HG03378 (cell line): ENCODE results near the gene SLC25A44.

Experiments
- ATAC-seq: cut with Tn5 transposase; IDR thresholded peaks from one replicate; pipeline ENCODE4 v1.9.1; 2021; ENCODE audit warnings: mild to moderate bottlenecking, moderate library complexity; ENCODE audit not compliant: unreplicated experiment

SLC25A44 gene

GRCh38 chr1:156233426-156234127 lies 39.7 kb downstream of the SLC25A44 start:
- no peak for ATAC-seq

- no peak for ATAC-seq
Measured at GRCh38 chr1:156236164-156236563, 42.3 kb downstream of the SLC25A44 start.

- no peak for ATAC-seq
Measured at GRCh38 chr1:156238248-156238647, 44.3 kb downstream of the SLC25A44 start.

- ATAC-seq: no peak
Measured at GRCh38 chr1:156241311-156241811, 47.5 kb downstream of the SLC25A44 start.

- ATAC-seq: no peak
Measured at GRCh38 chr1:156241926-156242325, 48.0 kb downstream of the SLC25A44 start, which contains the start of gene BGLAP. Gene BGLAP, plus strand, starts transcription at chr1:156242184. Its CDS starts 48 bp downstream, at chr1:156242232.

- ATAC-seq: no peak
Measured at GRCh38 chr1:156242738-156243137, 48.8 kb downstream of the SLC25A44 start.

GRCh38 chr1:156244126-156244525 lies 50.2 kb downstream of the SLC25A44 start:
- no peak for ATAC-seq

- no peak for ATAC-seq
Measured at GRCh38 chr1:156244712-156245111, 50.8 kb downstream of the SLC25A44 start.

- no peak for ATAC-seq
Measured at GRCh38 chr1:156245451-156246232, 51.7 kb downstream of the SLC25A44 start.

- no peak for ATAC-seq
Measured at GRCh38 chr1:156246241-156246780, 52.4 kb downstream of the SLC25A44 start.

- ATAC-seq: no peak
Measured at GRCh38 chr1:156246781-156247459, 53.0 kb downstream of the SLC25A44 start.

GRCh38 chr1:156247460-156248322 lies 53.8 kb downstream of the SLC25A44 start, which contains the start of gene PAQR6:
Gene PAQR6, minus strand, starts transcription at chr1:156248056. Its CDS starts 1,325 bp downstream, at chr1:156246731.
- no peak for ATAC-seq

- ATAC-seq: no peak
Measured at GRCh38 chr1:156248323-156248683, 54.4 kb downstream of the SLC25A44 start.

GRCh38 chr1:156249593-156249992 lies 55.7 kb downstream of the SLC25A44 start:
- ATAC-seq: no peak

- ATAC-seq: no peak
Measured at GRCh38 chr1:156251527-156251926, 57.6 kb downstream of the SLC25A44 start.

GRCh38 chr1:156253634-156254033 lies 59.7 kb downstream of the SLC25A44 start:
- ATAC-seq: no peak

GRCh38 chr1:156257711-156258110 lies 63.8 kb downstream of the SLC25A44 start:
- ATAC-seq: no peak

GRCh38 chr1:156258859-156259258 lies 65.0 kb downstream of the SLC25A44 start:
- no peak for ATAC-seq

GRCh38 chr1:156259805-156260204 lies 65.9 kb downstream of the SLC25A44 start:
- no peak for ATAC-seq

- ATAC-seq: no peak
Measured at GRCh38 chr1:156260896-156261295, 67.0 kb downstream of the SLC25A44 start.
